Hematopoietic multipotent progenitor cell treated with erythropoietin and hydrocortisone succinate and interleukin-3 and kit ligand, for 8 days (in vitro differentiated cells): ENCODE results near the gene PCP4.

Experiments used
- DNase-seq: peaks from one replicate; pipeline ENCODE4 v3.0.0-alpha.2; 2015

Gene PCP4

GRCh38 chr21:39867198-39867650, at the start of gene PCP4:
PCP4 (plus strand) TSS chr21:39867438; CDS start chr21:39867502, 64 bp downstream.
- DNase-seq, result peak; percentile 49

- DNase-seq, result no peak
These were observed 48.7 kb upstream of the PCP4 start for GRCh38 chr21:39818557-39818956.

GRCh38 chr21:39822042-39822441, 45.2 kb upstream of the PCP4 start:
- DNase-seq, result no peak

GRCh38 chr21:39825250-39825649, 42.0 kb upstream of the PCP4 start:
- DNase-seq, result no peak

- no peak for DNase-seq
These were observed 32.7 kb upstream of the PCP4 start for GRCh38 chr21:39834543-39834942.

- no peak for DNase-seq
These were observed 29.3 kb upstream of the PCP4 start for GRCh38 chr21:39837861-39838359.

GRCh38 chr21:39840373-39841097, 26.7 kb upstream of the PCP4 start:
- DNase-seq, result no peak

GRCh38 chr21:39842741-39843459, 24.3 kb upstream of the PCP4 start:
- no peak for DNase-seq

GRCh38 chr21:39843483-39843882, 23.8 kb upstream of the PCP4 start:
- DNase-seq, result no peak

- DNase-seq, result no peak
These were observed 23.3 kb upstream of the PCP4 start for GRCh38 chr21:39843916-39844315.

- no peak for DNase-seq
These were observed 21.6 kb upstream of the PCP4 start for GRCh38 chr21:39845571-39846130.

GRCh38 chr21:39847877-39848276, 19.4 kb upstream of the PCP4 start:
- DNase-seq, result no peak

GRCh38 chr21:39849014-39849655, 18.1 kb upstream of the PCP4 start:
- no peak for DNase-seq

- no peak for DNase-seq
These were observed 16.9 kb upstream of the PCP4 start for GRCh38 chr21:39850333-39850732.

GRCh38 chr21:39851002-39851618, 16.1 kb upstream of the PCP4 start:
- DNase-seq, result no peak

- no peak for DNase-seq
These were observed 15.1 kb upstream of the PCP4 start for GRCh38 chr21:39852021-39852721.

- no peak for DNase-seq
These were observed 14.3 kb upstream of the PCP4 start for GRCh38 chr21:39852726-39853500.

- DNase-seq, result no peak
These were observed 12.7 kb upstream of the PCP4 start for GRCh38 chr21:39854572-39854971.

- no peak for DNase-seq
These were observed 11.6 kb upstream of the PCP4 start for GRCh38 chr21:39855595-39855994.

- no peak for DNase-seq
These were observed 6.6 kb upstream of the PCP4 start for GRCh38 chr21:39860600-39860999.

- no peak for DNase-seq
These were observed 4.1 kb upstream of the PCP4 start for GRCh38 chr21:39863111-39863510.
